ENCODE data around the gene CDK15.
"Not testable (repeated sequence)": the region's sequence is repeated elsewhere in the genome, so short reads cannot be mapped to it uniquely, and the experiment has no call there.

Gene CDK15

DNA sequence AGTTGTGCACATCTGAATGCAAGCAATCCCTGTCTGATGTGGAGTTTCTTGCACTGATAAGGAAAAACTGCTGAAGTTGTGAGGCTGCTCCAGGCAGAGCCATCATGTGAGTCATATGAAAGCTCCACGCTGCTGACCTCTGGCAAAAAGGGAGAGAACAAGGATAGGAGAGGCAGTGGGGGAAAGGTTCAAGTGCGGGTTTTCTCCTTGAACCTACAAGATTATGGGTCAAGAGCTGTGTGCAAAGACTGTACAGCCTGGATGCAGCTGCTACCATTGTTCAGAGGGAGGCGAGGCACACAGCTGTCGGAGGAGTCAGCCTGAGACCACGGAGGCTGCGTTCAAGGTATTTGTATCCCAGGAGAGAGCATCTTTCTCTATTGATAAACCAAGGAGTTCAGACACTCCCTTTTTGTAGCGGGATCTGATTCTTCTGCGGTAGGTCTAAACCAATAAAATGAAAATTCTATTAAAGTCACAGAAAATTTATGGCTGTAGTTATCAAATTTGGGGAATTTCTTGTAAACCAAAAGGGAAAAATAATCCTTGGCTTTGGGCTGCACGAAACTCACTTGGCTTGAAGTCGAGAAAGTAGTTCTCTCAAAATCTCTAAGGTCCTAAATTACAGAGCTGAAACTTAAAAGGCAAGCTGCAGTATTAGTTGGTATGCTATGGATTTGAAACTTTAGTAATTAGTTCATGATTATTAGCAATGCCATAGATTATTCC, at the start of gene CDK15:
TSS of gene CDK15 (plus strand) at position 96 of the 729 bp plus-strand sequence. CDS start at position 224, 128 bp downstream.
- Mint-ChIP-seq H3K36me3 (ENCODE audit: insufficient read depth) (peaks cover 2% of the 10 kb centered on the region), H3K27me3 (peaks cover 74% of the 10 kb centered on the region), H3K27ac (ENCODE audit: low read depth) (no peak within 1 kb of the TSS), H3K9me3 (no peaks in the 10 kb centered on the region), H3K4me3 (no peak within 1 kb of the TSS), H3K4me1 (no peaks in the 10 kb centered on the region)
- ATAC-seq (replicated peaks; ENCODE audit: extremely low read depth, poor library complexity, severe bottlenecking) (no peak), DNase-seq (ENCODE audit: low spot score in 2 of 2) (no peak)

DNA sequence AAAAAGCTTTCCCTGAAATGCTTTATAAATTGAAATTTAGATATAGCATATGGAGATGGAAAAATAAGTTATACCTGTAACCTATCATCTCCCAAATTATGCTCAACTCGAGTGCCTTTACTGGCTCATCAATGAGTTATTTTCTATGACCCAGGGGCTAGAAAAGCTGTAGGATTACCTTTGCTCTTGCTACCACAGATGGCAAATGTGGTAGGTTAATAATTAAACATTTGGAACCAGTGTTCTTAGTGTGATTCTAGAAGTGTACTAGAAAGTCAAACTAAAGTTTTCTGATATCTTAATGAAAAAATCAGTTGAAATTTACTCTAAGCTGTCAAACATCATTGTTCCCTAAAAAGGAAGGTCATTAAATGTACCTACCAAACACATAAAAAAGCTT, 48.1 kb upstream of the CDK15 start:
- Mint-ChIP-seq H3K36me3 (ENCODE audit: insufficient read depth) (peaks cover 12% of the 10 kb centered on the region), H3K27me3 (no peaks in the 10 kb centered on the region), H3K4me1 (no peaks in the 10 kb centered on the region), H3K9me3 (no peaks in the 10 kb centered on the region), H3K27ac (ENCODE audit: low read depth) (no peak overlapping the region), H3K4me3 (no peak overlapping the region)
- no peak for ATAC-seq (replicated peaks; ENCODE audit: extremely low read depth, poor library complexity, severe bottlenecking)
- no peak for DNase-seq (ENCODE audit: low spot score in 2 of 2)

GRCh38 chr2:201758873-201759272, 47.5 kb upstream of the CDK15 start:
- H3K4me3 Mint-ChIP-seq = no peak overlapping the region
- no peak for ATAC-seq (replicated peaks; ENCODE audit: extremely low read depth, poor library complexity, severe bottlenecking)
- no peaks in the 10 kb centered on the region for H3K9me3 Mint-ChIP-seq
- H3K27ac Mint-ChIP-seq (ENCODE audit: low read depth) = no peak overlapping the region
- DNase-seq (ENCODE audit: low spot score in 2 of 2) = no peak
- H3K27me3 Mint-ChIP-seq = no peaks in the 10 kb centered on the region
- peaks cover 12% of the 10 kb centered on the region for H3K36me3 Mint-ChIP-seq (ENCODE audit: insufficient read depth)
- H3K4me1 Mint-ChIP-seq = no peaks in the 10 kb centered on the region

GRCh38 chr2:201759567-201759966, 46.8 kb upstream of the CDK15 start:
- H3K27me3 Mint-ChIP-seq = no peaks in the 10 kb centered on the region
- DNase-seq (ENCODE audit: low spot score in 2 of 2) (no peak), ATAC-seq (replicated peaks; ENCODE audit: extremely low read depth, poor library complexity, severe bottlenecking) (no peak)
- no peaks in the 10 kb centered on the region for H3K4me1 Mint-ChIP-seq
- no peak overlapping the region for H3K4me3 Mint-ChIP-seq
- peaks cover 12% of the 10 kb centered on the region for H3K36me3 Mint-ChIP-seq (ENCODE audit: insufficient read depth)
- no peaks in the 10 kb centered on the region for H3K9me3 Mint-ChIP-seq
- H3K27ac Mint-ChIP-seq (ENCODE audit: low read depth) = no peak overlapping the region

DNA sequence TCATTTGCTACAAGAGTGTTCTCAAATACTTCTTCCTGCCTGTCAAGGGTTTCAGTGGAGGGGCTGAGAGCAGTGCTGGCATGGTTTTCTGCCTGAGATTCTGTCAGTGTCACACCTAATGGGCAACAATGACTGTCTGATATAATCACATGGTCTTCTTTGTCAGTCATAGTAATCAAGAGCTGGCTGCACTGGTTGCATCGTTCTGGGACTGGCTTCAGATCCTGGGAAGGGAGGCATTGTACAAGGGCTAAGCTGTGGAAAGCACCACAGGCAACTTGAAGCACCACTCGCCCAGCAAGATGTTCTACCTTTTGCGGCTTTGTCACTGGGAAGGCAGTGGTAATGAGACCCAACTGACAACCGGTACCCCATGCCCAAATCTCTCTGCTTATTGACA, 45.2 kb upstream of the CDK15 start:
- peaks cover 12% of the 10 kb centered on the region for H3K36me3 Mint-ChIP-seq (ENCODE audit: insufficient read depth)
- no peaks in the 10 kb centered on the region for H3K9me3 Mint-ChIP-seq
- ATAC-seq (replicated peaks; ENCODE audit: extremely low read depth, poor library complexity, severe bottlenecking) = no peak
- no peaks in the 10 kb centered on the region for H3K4me1 Mint-ChIP-seq
- no peaks in the 10 kb centered on the region for H3K27me3 Mint-ChIP-seq
- no peak overlapping the region for H3K27ac Mint-ChIP-seq (ENCODE audit: low read depth)
- DNase-seq (ENCODE audit: low spot score in 2 of 2) = no peak
- no peak overlapping the region for H3K4me3 Mint-ChIP-seq

GRCh38 chr2:201764469-201764868, 41.9 kb upstream of the CDK15 start:
- not testable (repeated sequence) for H3K36me3 Mint-ChIP-seq (ENCODE audit: insufficient read depth); ATAC-seq (replicated peaks; ENCODE audit: extremely low read depth, poor library complexity, severe bottlenecking); H3K9me3 Mint-ChIP-seq; DNase-seq (ENCODE audit: low spot score in 2 of 2); H3K4me3 Mint-ChIP-seq; H3K27ac Mint-ChIP-seq (ENCODE audit: low read depth); H3K4me1 Mint-ChIP-seq; H3K27me3 Mint-ChIP-seq

DNA sequence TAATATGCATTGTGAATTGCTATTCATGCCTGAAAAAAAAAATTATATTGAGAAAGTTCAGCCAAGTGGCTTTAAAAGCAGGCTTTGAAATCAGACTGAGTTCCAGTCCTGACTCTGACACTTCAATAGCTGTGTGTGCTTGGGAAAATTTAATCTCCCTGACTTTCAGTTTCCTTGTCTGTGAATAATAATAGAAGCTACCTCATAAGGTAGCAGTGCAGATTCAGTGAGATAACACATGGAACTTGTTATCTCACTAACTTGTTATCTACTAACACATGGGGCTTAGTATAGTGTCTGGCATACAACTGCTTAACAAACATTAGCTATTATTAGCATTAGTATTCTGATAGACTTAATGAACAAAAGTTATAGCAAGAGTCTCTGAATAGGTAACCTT, 40.5 kb upstream of the CDK15 start:
- DNase-seq (ENCODE audit: low spot score in 2 of 2) = no peak
- H3K27me3 Mint-ChIP-seq = no peaks in the 10 kb centered on the region
- H3K9me3 Mint-ChIP-seq = no peaks in the 10 kb centered on the region
- no peak for ATAC-seq (replicated peaks; ENCODE audit: extremely low read depth, poor library complexity, severe bottlenecking)
- H3K36me3 Mint-ChIP-seq (ENCODE audit: insufficient read depth) = peaks cover 9% of the 10 kb centered on the region
- no peak overlapping the region for H3K4me3 Mint-ChIP-seq
- no peak overlapping the region for H3K27ac Mint-ChIP-seq (ENCODE audit: low read depth)
- H3K4me1 Mint-ChIP-seq = no peaks in the 10 kb centered on the region

- no peak overlapping the region for H3K27ac Mint-ChIP-seq (ENCODE audit: low read depth)
- peaks cover 9% of the 10 kb centered on the region for H3K4me1 Mint-ChIP-seq
- no peak overlapping the region for H3K4me3 Mint-ChIP-seq
- no peaks in the 10 kb centered on the region for H3K9me3 Mint-ChIP-seq
- H3K27me3 Mint-ChIP-seq = no peaks in the 10 kb centered on the region
- H3K36me3 Mint-ChIP-seq (ENCODE audit: insufficient read depth) = peaks cover 5% of the 10 kb centered on the region
- no peak for DNase-seq (ENCODE audit: low spot score in 2 of 2)
- ATAC-seq (replicated peaks; ENCODE audit: extremely low read depth, poor library complexity, severe bottlenecking) = no peak
Observed at GRCh38 chr2:201768918-201769317, 37.4 kb upstream of the CDK15 start.

GRCh38 chr2:201769666-201770373, 36.5 kb upstream of the CDK15 start:
- H3K4me3 Mint-ChIP-seq = no peak overlapping the region
- ATAC-seq (replicated peaks; ENCODE audit: extremely low read depth, poor library complexity, severe bottlenecking) = no peak
- DNase-seq (ENCODE audit: low spot score in 2 of 2) = no peak

DNA sequence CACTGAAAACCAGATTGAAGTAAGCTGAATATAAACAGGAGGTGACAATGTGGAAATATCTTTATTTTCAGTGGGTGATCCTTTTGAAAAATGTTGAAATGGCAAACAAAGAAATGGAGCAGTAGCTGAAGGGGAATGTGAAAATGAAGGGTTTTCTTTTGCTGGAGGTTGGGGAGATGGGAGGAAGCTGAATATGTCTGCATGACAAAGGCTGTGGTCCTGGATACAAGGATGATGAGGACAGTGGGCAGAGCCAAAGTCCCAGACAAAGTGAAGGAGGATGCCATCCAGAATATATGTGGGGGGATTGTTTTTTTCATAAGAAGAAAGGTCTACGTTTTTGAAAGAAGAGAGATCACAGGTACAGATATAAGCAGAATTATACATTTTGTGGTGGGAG, 32.3 kb upstream of the CDK15 start:
- no peak for ATAC-seq (replicated peaks; ENCODE audit: extremely low read depth, poor library complexity, severe bottlenecking)
- Mint-ChIP-seq H3K4me3 (no peak overlapping the region), H3K27me3 (no peaks in the 10 kb centered on the region), H3K4me1 (peaks cover 13% of the 10 kb centered on the region), H3K36me3 (ENCODE audit: insufficient read depth) (peaks cover 2% of the 10 kb centered on the region), H3K27ac (ENCODE audit: low read depth) (no peak overlapping the region), H3K9me3 (no peaks in the 10 kb centered on the region)
- DNase-seq (ENCODE audit: low spot score in 2 of 2) = no peak

More at GRCh38 chr2:201769666-201770373, 36.5 kb upstream of the CDK15 start:
- H3K27ac Mint-ChIP-seq (ENCODE audit: low read depth) = no peak overlapping the region
- H3K36me3 Mint-ChIP-seq (ENCODE audit: insufficient read depth) = peaks cover 5% of the 10 kb centered on the region
- H3K27me3 Mint-ChIP-seq = no peaks in the 10 kb centered on the region
- H3K9me3 Mint-ChIP-seq = no peaks in the 10 kb centered on the region
- H3K4me1 Mint-ChIP-seq = peaks cover 13% of the 10 kb centered on the region

DNA sequence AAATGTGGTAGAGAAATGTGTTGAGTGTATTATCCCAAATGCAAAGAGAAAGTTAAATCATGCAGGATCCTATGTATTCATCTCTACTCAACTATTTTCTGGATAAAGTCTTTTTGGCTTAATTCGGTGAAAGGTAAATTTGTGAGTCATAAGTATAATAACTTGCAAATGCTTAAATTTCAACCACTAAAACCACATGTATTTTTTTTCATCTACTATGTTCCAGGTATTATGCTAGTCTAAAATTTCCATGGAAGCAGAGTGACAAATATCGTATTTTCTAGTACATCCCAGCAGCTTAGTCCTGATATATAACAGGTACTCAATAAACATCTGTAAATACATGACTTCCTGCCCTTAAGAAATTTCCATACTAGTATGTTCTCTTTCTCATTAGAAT, 31.8 kb upstream of the CDK15 start:
- Mint-ChIP-seq H3K27ac (ENCODE audit: low read depth) (no peak overlapping the region), H3K4me1 (peaks cover 13% of the 10 kb centered on the region)

GRCh38 chr2:201775326-201775725, 31.0 kb upstream of the CDK15 start:
- no peak overlapping the region for H3K27ac Mint-ChIP-seq (ENCODE audit: low read depth)
- peaks cover 20% of the 10 kb centered on the region for H3K4me1 Mint-ChIP-seq

More for the DNA sequence above, 31.8 kb upstream of the CDK15 start:
- no peaks in the 10 kb centered on the region for H3K9me3 Mint-ChIP-seq
- peaks cover 2% of the 10 kb centered on the region for H3K36me3 Mint-ChIP-seq (ENCODE audit: insufficient read depth)
- no peak for ATAC-seq (replicated peaks; ENCODE audit: extremely low read depth, poor library complexity, severe bottlenecking)
- no peak overlapping the region for H3K4me3 Mint-ChIP-seq
- no peaks in the 10 kb centered on the region for H3K27me3 Mint-ChIP-seq
- no peak for DNase-seq (ENCODE audit: low spot score in 2 of 2)

GRCh38 chr2:201777043-201777442, 29.3 kb upstream of the CDK15 start:
- Mint-ChIP-seq H3K4me3 (no peak overlapping the region), H3K4me1 (peaks cover 34% of the 10 kb centered on the region), H3K9me3 (no peaks in the 10 kb centered on the region), H3K36me3 (ENCODE audit: insufficient read depth) (peaks cover 11% of the 10 kb centered on the region), H3K27me3 (no peaks in the 10 kb centered on the region), H3K27ac (ENCODE audit: low read depth) (no peak overlapping the region)
- ATAC-seq (replicated peaks; ENCODE audit: extremely low read depth, poor library complexity, severe bottlenecking) = no peak
- no peak for DNase-seq (ENCODE audit: low spot score in 2 of 2)

More at GRCh38 chr2:201775326-201775725, 31.0 kb upstream of the CDK15 start:
- no peaks in the 10 kb centered on the region for H3K36me3 Mint-ChIP-seq (ENCODE audit: insufficient read depth)
- no peaks in the 10 kb centered on the region for H3K27me3 Mint-ChIP-seq
- no peak for ATAC-seq (replicated peaks; ENCODE audit: extremely low read depth, poor library complexity, severe bottlenecking)
- no peak overlapping the region for H3K4me3 Mint-ChIP-seq
- no peak for DNase-seq (ENCODE audit: low spot score in 2 of 2)
- H3K9me3 Mint-ChIP-seq = no peaks in the 10 kb centered on the region
